PC-3 (cell line): ENCODE measurements around the gene DMRTA2. TPM values are rescaled to one million over a fixed set of nuclear protein-coding genes. Genes with fewer than 3 reads are reported as not detected.

ENCODE experiments used
- ATAC-seq: fragments of 200-7000 bp; cut with Tn5 transposase; 2 replicates; pipeline ENCODE4 v1.9.1; 2020; ENCODE audit warnings: mild to moderate bottlenecking, moderate library complexity
- BruUV-seq: library from RNA; stranded (reverse); fragments of 400-500 nt; replicated peaks from 2 replicates; lab custom pipeline; 2021; lab: Mats Ljungman, UMichigan
- CTCF ChIA-PET: fragments of 300-600 bp; sonication (Branson Sonifier 250); formaldehyde crosslinking; loops from one replicate; lab custom pipeline; 2022; ENCODE audit warnings: antibody characterized with exemption; lab: Charles Lee
- POLR2A ChIA-PET: fragments of 300-600 bp; sonication (Branson Sonifier 250); formaldehyde crosslinking; loops from one replicate; lab custom pipeline; 2022; ENCODE audit warnings: antibody characterized with exemption; ENCODE audit not compliant: unreplicated experiment; lab: Charles Lee
- DNase-seq: peaks from one replicate; pipeline ENCODE4 v3.0.0-alpha.2; 2015
- H2AFZ ChIP-seq: fragments of 300-600 bp; sonication (generic); 2 replicates; pipeline ENCODE4 v1.6.0; 2016; ENCODE audit warnings: antibody characterized with exemption, low read length
- H3F3A ChIP-seq: fragments of 300-600 bp; sonication (generic); one replicate; pipeline ENCODE4 v1.6.0; 2017; ENCODE audit warnings: antibody characterized with exemption, low read length, control low read depth, mild to moderate bottlenecking; ENCODE audit not compliant: unreplicated experiment
- H3K27ac ChIP-seq: fragments of 300-600 bp; sonication (generic); 2 replicates; pipeline ENCODE4 v1.5.1; 2016; ENCODE audit warnings: mild to moderate bottlenecking, low read length
- H3K27me3 ChIP-seq: fragments of 300-600 bp; sonication (generic); 2 replicates; pipeline ENCODE4 v1.6.1; 2016; ENCODE audit warnings: low read length, mixed read lengths
- H3K36me3 ChIP-seq: fragments of 300-600 bp; sonication (generic); 2 replicates; pipeline ENCODE4 v1.6.1; 2016; ENCODE audit warnings: low read depth, mixed run types, low read length, mixed read lengths
- H3K4me1 ChIP-seq: fragments of 300-600 bp; sonication (generic); 2 replicates; pipeline ENCODE4 v1.5.1; 2016; ENCODE audit warnings: low read length; ENCODE audit not compliant: insufficient read depth
- H3K4me2 ChIP-seq: fragments of 300-600 bp; sonication (generic); 2 replicates; pipeline ENCODE4 v1.6.0; 2016; ENCODE audit warnings: low read length
- H3K4me3 ChIP-seq: fragments of 300-600 bp; sonication (generic); 2 replicates; pipeline ENCODE4 v1.5.1; 2016; ENCODE audit warnings: mild to moderate bottlenecking, low read length, mixed read lengths
- H3K79me2 ChIP-seq: fragments of 300-600 bp; sonication (generic); 2 replicates; pipeline ENCODE4 v1.6.1; 2017; ENCODE audit warnings: low read length, mixed read lengths
- H3K9ac ChIP-seq: fragments of 300-600 bp; sonication (generic); 2 replicates; pipeline ENCODE4 v1.6.0; 2016; ENCODE audit warnings: mild to moderate bottlenecking, low read length
- H3K9me2 ChIP-seq: fragments of 300-600 bp; sonication (generic); replicated peaks from 2 replicates; pipeline ENCODE4 v1.6.1; 2016; ENCODE audit warnings: mixed run types, low read length, mixed read lengths
- H3K9me3 ChIP-seq: fragments of 300-600 bp; sonication (generic); 2 replicates; pipeline ENCODE4 v1.6.1; 2016; ENCODE audit warnings: low read length, mixed read lengths
- H4K20me1 ChIP-seq: fragments of 300-600 bp; sonication (generic); 2 replicates; pipeline ENCODE4 v1.6.1; 2016; ENCODE audit warnings: low read length, mixed read lengths
- EZH2 ChIP-seq: fragments of 300-600 bp; sonication (generic); IDR thresholded peaks from one replicate; pipeline ENCODE4 v1.6.1; 2017; ENCODE audit warnings: antibody characterized with exemption, mild to moderate bottlenecking, low read length; ENCODE audit not compliant: unreplicated experiment
- EZH2phosphoT487 ChIP-seq: fragments of 300-600 bp; sonication (generic); IDR thresholded peaks from 2 replicates; pipeline ENCODE4 v1.6.1; 2018; ENCODE audit warnings: mild to moderate bottlenecking, antibody characterized with exemption, low read length, borderline replicate concordance
- intact Hi-C: fragments of 100-400 bp; cut with micrococcal nuclease; formaldehyde crosslinking; loops from 2 replicates; pipeline ENCODE4 v1.9.0; 2023
- total RNA-seq: library from RNA; depleted of rRNA; stranded (reverse); fragments of >200 nt; gene quantifications from 2 replicates; pipeline ENCODE4 v1.2.3, GENCODE V29; 2014
- TF ChIP-seq, protein P1 (sequence below): fragments of 300-600 bp; sonication (generic); conservative IDR thresholded peaks from 2 replicates; pipeline ENCODE4 v1.5.1; 2017; ENCODE audit warnings: antibody characterized with exemption, low read depth, mild to moderate bottlenecking, low read length

DMRTA2 gene
- total RNA-seq, 1 experiment from 2014 or later: not detected

DNA sequence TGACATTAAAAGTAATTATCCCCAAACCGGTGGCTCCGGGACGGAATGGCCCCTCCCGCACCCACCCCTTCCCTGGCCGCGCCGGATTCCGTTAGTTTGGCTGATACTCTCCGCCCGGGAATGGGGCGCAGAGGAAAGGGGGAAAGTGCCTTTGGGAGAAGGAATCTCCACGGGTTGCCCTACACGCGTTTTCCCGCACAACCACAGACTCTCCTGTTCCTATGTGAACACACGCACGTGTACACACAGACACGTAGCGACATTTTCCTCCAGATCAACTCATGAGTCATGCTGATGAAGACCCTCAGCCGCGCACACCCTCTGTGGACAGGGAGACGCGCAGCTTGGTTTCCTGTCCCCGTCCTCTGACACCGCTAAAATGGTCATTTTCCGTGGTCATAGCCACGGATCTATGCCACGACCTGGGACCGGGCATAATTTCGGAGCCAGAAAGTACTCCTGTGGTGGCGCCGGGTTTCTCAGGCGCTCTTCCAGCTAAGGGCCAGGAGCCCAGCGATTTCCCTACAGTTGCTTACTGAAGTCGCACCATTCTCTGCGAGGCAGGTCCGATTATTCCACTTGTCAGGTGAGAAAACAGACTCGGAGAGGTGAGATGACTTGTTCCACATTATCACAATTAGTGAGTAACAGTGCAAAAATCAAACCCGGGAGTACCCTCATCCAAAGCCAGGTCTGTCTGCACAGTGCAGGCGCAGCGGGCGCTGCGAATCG, 4.0 kb upstream of the DMRTA2 start:
- H3K9ac ChIP-seq: no peak overlapping the region
- ChIA-PET POLR2A (no interaction called here), CTCF (no interaction called here)
- intact Hi-C loops: no loop called here
- DNase-seq (no peak), ATAC-seq (no peak)
- no peak overlapping the region for H3K4me3 ChIP-seq
- H3K9me3 ChIP-seq: no peaks in the 10 kb centered on the region
- H3K27me3 ChIP-seq: no peaks in the 10 kb centered on the region
- no peaks in the 10 kb centered on the region for H3K36me3 ChIP-seq
- no peak overlapping the region for H2AFZ ChIP-seq
- TF ChIP-seq, protein P1, sequence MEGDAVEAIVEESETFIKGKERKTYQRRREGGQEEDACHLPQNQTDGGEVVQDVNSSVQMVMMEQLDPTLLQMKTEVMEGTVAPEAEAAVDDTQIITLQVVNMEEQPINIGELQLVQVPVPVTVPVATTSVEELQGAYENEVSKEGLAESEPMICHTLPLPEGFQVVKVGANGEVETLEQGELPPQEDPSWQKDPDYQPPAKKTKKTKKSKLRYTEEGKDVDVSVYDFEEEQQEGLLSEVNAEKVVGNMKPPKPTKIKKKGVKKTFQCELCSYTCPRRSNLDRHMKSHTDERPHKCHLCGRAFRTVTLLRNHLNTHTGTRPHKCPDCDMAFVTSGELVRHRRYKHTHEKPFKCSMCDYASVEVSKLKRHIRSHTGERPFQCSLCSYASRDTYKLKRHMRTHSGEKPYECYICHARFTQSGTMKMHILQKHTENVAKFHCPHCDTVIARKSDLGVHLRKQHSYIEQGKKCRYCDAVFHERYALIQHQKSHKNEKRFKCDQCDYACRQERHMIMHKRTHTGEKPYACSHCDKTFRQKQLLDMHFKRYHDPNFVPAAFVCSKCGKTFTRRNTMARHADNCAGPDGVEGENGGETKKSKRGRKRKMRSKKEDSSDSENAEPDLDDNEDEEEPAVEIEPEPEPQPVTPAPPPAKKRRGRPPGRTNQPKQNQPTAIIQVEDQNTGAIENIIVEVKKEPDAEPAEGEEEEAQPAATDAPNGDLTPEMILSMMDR: no peak
- TF ChIP-seq EZH2 (no peak), EZH2phosphoT487 (no peak)
- H4K20me1 ChIP-seq: no peaks in the 10 kb centered on the region
- H3F3A ChIP-seq: no peaks in the 10 kb centered on the region
- H3K27ac ChIP-seq: no peak overlapping the region
- no peaks in the 10 kb centered on the region for H3K4me1 ChIP-seq
- H3K4me2 ChIP-seq: no peak overlapping the region
- no peaks in the 10 kb centered on the region for H3K9me2 ChIP-seq
- BruUV-seq: no TSS peak
- no peaks in the 10 kb centered on the region for H3K79me2 ChIP-seq

DNA sequence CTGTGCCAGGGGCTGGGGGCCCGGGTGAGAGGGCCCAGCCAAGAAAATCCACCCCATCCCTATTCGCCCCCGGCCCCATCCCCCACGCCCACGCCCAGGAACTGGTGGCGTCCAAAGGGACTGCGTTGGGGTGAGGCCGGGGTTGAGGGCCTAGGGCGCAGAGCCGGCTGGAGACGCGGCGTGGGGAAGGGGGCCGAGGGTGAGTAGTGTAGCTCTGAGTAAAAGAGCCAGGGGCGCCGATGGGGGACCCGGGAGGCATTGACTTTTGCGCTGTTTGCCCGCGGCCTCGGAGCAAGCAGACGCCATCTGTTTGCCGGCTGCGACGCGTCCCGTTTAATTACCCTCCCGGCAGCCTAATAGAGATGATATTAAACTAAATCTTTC, 3.5 kb upstream of the DMRTA2 start:
- TF ChIP-seq, protein P1: no peak
- intact Hi-C loops: no loop called here
- no peak overlapping the region for H3K27ac ChIP-seq
- no peak for DNase-seq
- H3K9me3 ChIP-seq: no peaks in the 10 kb centered on the region
- BruUV-seq: no TSS peak
- H3K9me2 ChIP-seq: no peaks in the 10 kb centered on the region
- no peaks in the 10 kb centered on the region for H3K79me2 ChIP-seq
- CTCF ChIA-PET: no interaction called here
- no peaks in the 10 kb centered on the region for H3K36me3 ChIP-seq
- H3K27me3 ChIP-seq: no peaks in the 10 kb centered on the region
- no peaks in the 10 kb centered on the region for H3F3A ChIP-seq
- no peak overlapping the region for H3K4me3 ChIP-seq
- H3K4me1 ChIP-seq: no peaks in the 10 kb centered on the region
- no peak overlapping the region for H2AFZ ChIP-seq
- no peaks in the 10 kb centered on the region for H4K20me1 ChIP-seq
- no peak overlapping the region for H3K4me2 ChIP-seq
- H3K9ac ChIP-seq: no peak overlapping the region
- POLR2A ChIA-PET: no interaction called here
- ATAC-seq: no peak

GRCh38 chr1:50426108-50426700, 3.0 kb upstream of the DMRTA2 start:
- H3K9me3 ChIP-seq: no peaks in the 10 kb centered on the region
- no peak overlapping the region for H3K27ac ChIP-seq
- ATAC-seq (no peak), DNase-seq (no peak)
- H3K4me3 ChIP-seq: no peak overlapping the region
- no peak overlapping the region for H3K4me2 ChIP-seq
- H2AFZ ChIP-seq: no peak overlapping the region
- no peaks in the 10 kb centered on the region for H3K27me3 ChIP-seq
- intact Hi-C loops: no loop called here
- H3K4me1 ChIP-seq: no peaks in the 10 kb centered on the region
- POLR2A ChIA-PET: no interaction called here
- no peaks in the 10 kb centered on the region for H3F3A ChIP-seq
- BruUV-seq: no TSS peak
- TF ChIP-seq EZH2: no peak
- TF ChIP-seq, protein P1: no peak
- TF ChIP-seq EZH2phosphoT487: no peak
- CTCF ChIA-PET: no interaction called here
- H3K9ac ChIP-seq: no peak overlapping the region
- no peaks in the 10 kb centered on the region for H3K9me2 ChIP-seq
- H4K20me1 ChIP-seq: no peaks in the 10 kb centered on the region
- H3K36me3 ChIP-seq: no peaks in the 10 kb centered on the region
- H3K79me2 ChIP-seq: no peaks in the 10 kb centered on the region
